GM08714 (cell line): ENCODE results near the gene PLXNB2.

Experiments used
- H3K4me3 ChIP-seq: fragments of 200-500 bp; sonication (Bioruptor generic); 2 replicates; pipeline ENCODE4 v1.5.1; 2014; ENCODE audit warnings: mild to moderate bottlenecking, low read length, inconsistent platforms
- ZNF274 ChIP-seq: IDR thresholded peaks from 2 replicates; pipeline ENCODE4 v1.6.1; 2012; ENCODE audit warnings: mild to moderate bottlenecking, low read depth, low read length

Gene PLXNB2

DNA sequence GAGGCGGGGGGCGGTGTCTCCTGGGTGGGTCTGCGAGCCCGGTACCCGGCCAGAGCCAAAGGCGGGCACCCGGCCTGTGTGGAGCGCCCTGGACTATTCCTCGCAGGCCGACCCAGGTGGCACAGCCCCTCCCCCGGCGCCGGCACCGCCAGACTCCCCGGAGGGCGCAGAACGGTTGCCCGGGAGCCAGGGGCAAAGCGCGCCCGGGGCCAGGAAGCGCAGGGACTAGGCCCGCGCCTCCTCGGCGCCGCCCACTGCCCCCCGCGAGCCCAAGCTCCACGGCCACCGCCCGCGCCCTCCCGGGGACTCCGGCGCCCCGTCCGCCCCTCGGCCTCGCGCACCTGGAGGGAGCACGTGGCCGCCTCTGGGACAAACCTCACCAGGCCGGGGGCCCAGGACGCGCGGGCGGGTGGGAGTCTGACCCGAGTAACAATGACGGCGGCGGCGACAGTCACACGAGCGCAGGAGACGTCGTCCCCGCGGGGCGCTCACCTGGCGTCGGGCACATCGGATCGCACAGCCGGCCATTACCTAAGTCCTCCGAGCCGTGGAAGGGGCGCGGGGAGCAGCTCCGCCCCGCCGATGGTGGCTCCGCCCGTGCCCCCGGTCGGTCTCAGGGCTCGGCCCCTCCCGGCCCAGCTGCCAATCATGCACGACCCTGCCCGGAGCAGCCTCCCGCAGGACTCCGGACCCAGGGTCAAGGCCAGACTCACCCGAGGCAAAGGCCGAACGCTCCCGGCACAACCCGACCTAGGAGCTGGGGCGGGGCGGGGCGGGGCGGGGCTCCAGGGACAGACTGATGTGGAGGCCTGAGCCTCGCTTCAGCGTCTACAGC, 7.4 kb downstream of the PLXNB2 start:
- H3K4me3 ChIP-seq = no peak overlapping the region; the same call in 1 of the 2 replicates
- TF ChIP-seq ZNF274 = no peak

DNA sequence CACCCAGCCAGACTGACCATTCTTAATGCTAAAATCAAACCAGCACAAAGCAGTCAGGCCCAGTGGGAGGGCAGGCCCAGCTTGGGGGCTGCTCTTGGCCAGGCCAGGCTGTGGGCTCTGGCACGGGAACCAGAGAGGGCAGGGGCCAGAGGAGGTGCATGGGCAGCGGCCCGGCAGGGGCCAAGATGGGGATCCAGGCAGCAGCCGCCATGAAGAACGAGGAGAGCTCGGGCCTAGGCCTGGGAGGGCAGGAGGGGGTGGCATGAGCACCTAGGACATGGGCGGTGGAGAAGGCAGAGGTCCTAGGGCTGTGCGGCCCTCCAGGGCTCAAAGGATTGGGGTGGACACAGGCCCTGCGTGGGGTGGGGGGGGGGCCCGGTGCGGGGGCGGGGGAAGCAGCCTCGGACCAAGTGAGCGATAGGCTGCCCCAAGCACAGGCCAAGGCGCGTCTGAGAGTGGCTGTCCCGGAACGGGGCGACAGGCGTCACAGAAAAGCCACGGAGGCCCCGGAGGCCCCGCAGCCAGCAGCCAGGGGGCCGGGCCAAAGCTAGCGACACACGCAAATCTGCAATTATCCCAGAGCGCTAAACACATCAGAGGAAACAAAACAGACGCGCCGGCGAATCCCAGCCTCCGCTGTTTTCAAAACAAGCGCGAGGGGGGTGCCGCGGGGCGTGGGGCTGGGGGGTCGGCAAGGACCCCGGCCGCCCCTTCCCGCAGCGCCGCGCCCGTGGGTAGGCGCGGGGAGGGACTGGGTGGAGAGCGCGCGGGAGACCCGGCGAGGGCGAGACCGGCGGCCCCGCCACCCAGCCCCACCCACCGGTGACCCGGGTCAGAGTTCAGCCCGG, 8.3 kb downstream of the PLXNB2 start:
- no peak overlapping the region; the same call in 1 of the 2 replicates for H3K4me3 ChIP-seq
- no peak for TF ChIP-seq ZNF274

DNA sequence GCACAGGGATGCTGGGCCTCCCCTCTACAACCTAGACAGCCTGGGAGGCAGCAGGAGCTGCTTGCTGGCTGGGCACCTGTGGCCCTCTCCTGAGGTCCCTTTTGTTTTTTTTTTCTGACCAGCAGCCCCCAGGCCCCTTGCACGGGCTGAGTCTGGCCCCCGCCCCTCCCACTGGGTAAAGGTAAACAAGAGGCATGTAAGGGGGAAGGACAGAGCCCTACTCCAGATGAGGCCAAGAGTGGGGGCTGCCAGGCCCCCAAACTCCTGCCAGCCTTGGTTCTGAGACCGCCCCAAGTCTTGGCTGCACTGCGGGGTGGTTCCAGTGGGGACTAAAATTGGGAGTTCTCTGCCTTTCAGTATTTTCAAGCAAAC, 9.2 kb downstream of the PLXNB2 start:
- no peak for TF ChIP-seq ZNF274
- no peak overlapping the region for H3K4me3 ChIP-seq

DNA sequence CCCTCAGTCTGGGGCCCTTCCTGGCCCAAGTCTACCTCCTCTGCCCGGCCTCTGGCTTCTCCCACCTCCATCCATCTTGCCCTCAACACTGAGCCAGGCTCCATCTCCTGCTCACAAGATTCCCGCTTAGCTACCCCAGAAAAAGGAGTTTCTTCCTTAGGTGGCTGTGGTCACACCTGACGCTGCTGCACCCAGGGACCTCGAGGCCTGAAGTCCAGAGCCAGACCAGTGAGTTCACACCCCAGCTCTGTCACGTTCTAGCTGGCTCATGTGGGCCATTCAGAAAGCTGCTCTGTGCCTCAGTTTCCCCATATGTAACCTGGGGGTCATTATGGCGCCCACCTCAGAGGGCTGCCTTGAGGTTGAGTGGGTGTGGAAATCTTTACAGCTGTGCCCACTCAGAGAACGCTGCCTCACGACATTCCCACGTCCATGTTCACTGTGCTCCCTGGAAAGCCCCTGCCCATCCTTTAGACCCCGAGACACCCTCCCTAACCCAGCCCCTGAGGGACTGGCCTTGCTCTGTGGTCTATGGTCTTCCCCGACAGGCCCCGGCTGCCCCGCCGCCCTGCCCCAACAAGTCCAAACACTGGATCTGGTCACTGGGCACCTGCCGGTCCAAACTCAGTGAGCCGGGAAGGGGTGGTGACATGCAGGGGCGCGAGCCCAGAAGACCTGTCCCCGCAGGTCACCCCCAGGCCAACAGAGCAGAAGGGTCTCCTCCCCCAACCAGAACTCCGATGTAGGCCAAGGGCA, 9.8 kb downstream of the PLXNB2 start:
- TF ChIP-seq ZNF274 = no peak
- H3K4me3 ChIP-seq = no peak overlapping the region

DNA sequence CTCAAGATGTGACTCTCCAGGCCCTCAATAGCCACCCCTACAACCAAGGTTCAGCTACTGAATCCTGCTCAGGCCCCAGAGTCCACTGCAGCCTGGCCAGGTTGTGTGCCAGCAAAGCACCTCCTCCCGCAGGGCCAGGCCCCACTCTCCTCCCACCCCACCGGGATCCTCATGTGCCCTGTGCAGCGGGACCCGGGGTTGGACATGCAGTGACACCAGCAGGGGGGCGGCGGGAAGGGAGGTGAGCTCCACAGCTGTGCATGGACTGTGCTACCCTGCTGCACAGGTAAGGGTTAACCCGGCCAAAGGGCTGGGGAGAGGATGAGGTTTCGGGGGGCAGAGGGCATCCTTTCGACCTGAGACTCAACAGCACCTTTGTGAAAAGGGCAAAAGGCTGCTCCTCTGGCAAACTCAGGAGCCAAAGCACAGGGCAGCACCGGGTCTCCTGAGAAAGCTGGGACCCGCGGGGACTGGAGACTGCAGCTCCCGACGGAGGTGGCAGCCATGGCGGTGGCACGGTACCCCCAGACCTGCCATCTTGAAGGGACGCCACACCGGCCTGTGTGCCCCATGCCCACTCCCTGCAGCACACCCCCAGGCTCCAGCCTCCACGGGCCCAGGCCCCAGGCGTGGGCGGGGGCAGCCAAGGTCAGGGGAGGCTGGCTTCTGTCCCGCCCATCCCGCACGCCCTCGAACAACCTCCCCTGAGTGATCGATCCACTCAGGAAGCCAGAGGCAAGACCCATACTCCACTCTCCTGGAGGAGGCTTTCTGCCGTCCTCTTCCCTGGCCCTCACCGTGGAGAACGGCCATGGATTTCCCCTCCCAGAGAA, 10.6 kb downstream of the PLXNB2 start:
- no peak for TF ChIP-seq ZNF274

DNA sequence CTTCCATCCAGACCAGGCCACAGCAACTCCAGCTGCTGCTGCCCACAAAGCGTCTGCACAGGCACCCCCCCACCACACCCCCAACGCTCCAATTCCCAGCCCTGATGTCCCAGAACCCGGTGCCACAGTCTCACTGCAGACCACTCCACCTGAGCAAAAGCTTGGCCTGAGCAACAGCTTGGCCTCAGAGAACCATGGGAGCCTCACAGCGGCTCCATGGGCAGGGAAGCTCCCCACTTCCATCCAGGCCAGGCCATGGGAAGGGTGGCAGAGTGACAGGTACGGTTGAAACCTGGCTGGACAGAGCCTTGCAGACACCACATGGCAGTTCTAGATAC, 13.2 kb downstream of the PLXNB2 start:
- no peak for TF ChIP-seq ZNF274
- H3K4me3 ChIP-seq = no peak overlapping the region; the same call in 1 of the 2 replicates

More for the DNA sequence above, 10.6 kb downstream of the PLXNB2 start:
- no peak overlapping the region for H3K4me3 ChIP-seq

DNA sequence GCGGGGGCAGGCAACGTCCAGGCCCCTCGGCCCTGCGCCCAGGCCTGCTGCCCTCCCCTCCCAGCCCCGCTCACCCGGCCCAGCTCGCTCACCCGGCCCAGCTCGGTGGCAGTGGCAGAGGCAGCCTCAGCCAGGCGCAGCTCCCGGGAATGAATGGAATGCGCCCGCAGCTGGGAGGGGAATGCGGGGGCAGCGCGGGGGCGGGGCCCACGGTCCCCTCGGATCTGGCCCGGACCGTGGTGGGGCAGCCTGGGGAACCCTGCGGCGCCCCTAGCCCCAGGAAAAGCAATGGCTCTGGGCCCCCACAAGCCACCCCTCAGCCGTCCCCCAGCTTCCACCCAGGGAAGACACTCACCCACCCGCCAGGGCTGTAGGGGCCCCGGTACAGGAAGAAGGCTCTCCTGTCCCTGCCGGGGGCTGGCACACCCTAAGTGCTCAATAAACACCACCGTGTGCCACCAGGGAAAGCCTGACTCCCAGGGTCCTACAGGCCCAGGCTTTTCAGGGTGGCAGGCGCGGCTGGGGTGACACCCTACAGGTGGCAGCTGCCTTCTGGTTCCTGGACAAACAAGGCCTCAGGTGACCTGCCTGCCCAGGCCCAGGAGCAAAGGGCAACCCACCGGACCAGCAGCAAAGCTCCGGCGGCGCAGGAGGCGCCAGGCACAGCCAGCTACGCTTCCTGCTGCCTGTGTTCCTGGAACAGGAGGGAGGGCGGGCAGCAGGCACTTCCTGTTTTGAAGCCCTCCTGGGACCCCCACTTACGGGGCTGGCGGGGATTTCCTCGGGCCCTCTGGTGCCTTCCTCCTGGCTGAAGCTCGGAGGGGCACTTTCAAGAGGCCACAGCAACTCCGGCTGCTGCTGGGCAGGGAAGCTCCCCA, 13.8 kb downstream of the PLXNB2 start:
- peak overlapping the region; percentile 13; the same call in 1 of the 2 replicates for H3K4me3 ChIP-seq

DNA sequence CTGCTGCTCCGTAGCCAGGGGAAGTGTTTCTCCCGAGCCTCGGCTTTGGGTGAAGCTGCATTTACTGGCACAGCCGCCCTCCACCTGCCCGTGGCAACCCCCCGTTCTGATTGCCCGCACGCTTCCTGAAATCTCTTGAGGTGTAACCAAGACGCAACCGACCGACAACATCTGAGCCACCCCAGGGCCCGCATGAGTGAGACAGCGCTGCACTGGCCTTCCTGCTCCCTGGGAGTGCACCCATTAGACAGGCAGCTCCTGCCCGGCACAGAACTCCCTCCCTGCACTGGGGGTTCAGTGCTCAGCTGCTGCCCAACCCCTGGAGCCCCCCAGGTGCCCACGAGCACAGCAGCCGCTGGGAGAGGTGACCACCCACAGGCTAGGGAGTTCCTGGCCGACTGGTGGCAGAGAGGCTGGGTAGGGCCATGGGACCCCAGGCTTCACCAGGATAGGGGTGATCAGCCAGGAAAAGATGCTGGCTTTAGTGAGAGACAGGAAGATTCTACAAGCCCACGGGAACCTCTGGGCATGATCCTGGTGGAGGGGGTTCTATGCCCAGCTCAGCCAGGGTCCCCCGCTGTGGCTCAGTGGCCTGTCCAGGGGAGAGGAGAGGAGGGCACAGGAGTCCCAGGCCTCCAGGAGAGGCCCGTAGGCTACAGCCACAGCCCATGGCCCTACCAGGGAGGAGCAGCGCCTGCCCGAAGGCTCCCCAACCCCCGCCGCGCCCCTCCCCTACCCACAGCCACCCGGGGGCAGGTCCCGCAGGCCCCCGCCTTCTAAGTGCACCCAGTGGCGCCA, 14.6 kb downstream of the PLXNB2 start:
- H3K4me3 ChIP-seq = no peak overlapping the region; the same call in 1 of the 2 replicates
- no peak for TF ChIP-seq ZNF274

More for the DNA sequence above, 13.8 kb downstream of the PLXNB2 start:
- TF ChIP-seq ZNF274 = no peak

DNA sequence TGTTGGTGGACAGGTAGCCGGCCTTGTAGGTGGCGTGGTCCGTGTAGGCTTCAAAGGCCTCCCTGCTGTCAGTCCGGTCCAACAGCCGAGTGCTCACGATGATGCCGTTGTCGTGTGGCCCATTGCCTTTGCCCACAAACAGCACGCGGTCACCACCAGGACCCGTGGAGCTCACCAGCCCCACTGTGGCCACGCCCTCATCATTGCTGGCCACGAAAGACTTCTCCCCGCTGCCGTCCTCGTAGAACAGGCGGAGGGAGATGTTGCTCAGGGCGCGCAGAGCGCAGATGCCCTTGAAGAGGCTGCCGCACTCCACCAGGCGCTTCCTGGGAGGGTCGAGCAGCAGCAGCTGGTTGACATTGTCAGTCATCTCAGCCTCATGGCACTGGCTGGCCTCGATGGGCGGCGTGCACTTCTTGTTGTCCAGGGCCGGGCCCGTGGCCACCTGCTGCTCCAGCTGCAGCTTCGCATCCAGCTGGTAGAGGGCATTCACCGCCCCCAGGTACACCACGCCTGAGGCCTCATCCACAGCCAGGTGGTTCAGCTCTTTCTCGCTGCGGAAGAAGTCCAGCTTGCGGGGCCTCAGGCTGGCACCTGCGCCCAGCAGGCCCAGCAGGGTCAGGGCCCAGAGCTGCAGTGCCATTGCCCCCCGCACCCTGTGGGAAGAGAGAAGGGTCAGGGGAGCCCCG, 17.4 kb downstream of the PLXNB2 start:
- TF ChIP-seq ZNF274 = no peak

DNA sequence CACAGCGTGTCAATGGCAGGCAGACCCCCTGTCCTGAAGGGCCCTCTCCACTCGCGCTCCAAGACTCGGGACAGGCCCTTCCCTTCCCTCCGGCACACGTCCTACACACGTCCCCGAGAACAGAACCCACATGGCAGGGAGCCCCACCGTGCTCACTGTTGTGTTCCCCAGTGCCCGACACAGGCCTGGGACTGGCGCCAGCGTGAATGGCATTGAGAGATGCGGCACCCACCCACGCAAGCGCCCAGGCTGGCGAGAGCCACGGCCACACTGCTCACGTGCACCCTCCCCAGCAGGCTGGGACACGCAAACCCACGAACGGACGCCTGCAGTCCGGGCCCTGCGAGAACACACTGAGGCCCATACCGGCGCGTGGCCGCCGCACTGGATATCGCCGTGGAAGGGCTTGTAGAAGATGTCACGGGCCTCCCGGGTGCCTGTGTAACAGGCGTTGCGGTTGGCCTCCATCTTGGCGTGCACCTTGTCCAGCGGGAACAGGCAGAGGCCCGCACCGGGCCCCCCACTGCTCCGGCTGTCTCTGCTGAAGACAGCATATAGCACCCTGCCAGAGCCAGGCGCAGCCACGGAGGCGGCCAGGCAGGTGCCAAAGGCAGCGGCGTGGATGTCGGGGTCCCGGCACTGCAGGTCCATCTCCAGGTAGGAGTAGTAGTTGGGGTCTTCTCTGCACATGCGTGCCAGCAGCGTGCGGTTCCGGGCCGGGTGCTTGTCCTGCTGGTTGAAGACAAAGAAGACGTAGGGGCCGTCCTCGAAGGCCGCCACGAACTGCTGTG, 18.1 kb downstream of the PLXNB2 start:
- H3K4me3 ChIP-seq = no peak overlapping the region
- TF ChIP-seq ZNF274 = no peak

More for the DNA sequence above, 17.4 kb downstream of the PLXNB2 start:
- H3K4me3 ChIP-seq = no peak overlapping the region
